GM19035 (cell line): ENCODE data around the gene NR2C2.
"Not testable (repeated sequence)": the region's sequence is repeated elsewhere in the genome, so short reads cannot be mapped to it uniquely, and the experiment has no call there.

Experiments used
- ATAC-seq: cut with Tn5 transposase; IDR thresholded peaks from one replicate; pipeline ENCODE4 v1.9.1; 2021; ENCODE audit not compliant: unreplicated experiment

Gene NR2C2

GRCh38 chr3:14957153-14957552, 9.8 kb downstream of the NR2C2 start:
- no peak for ATAC-seq

DNA sequence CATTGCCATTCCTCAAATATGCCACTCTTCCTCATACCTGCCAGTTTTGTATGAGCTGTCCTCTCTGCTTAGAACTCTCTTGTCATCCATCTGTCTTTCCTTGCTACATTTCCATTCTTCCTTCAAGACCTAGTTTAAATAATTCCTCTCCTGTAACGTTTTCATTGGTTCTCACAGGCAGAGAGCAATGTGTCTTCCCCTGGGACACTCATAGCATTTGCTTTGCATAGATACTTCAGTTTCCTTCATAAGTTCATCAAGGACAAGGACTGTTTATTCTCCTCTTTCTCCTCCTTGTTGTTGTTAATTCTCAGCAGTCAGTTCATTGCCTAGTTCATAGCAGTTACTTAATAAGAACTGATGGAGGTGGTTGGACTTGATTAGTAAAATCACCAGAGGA, 10.5 kb downstream of the NR2C2 start:
- ATAC-seq = no peak

DNA sequence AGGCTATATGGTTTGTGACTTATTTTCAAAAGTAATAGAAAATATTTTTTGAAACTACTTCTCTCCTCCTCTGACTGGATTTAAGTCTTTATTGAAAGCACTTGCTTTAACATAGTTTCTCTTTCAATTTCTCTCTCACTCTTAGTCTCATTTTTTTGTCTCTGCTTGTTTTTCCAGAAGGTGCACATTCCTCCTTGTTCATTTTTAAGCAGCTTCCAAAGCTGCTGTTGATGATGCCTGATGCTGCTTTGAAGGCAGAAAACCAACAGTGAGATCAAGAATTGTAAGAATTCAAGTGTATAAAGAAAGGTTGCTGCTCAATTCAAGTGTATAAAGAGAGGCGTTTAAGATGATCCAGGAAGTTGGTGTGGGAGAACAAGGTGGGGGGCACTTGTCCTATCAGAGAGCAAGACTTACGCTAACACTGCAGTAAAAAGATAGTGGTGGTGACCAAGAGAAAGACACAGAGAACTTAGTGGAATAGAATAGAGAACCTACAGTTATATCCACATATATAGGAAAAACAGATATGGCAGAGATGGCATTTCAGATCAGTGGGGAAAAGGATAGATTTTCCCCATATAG, 12.1 kb downstream of the NR2C2 start:
- no peak for ATAC-seq

- no peak for ATAC-seq
Measured at GRCh38 chr3:14962762-14963161, 15.4 kb downstream of the NR2C2 start.

- ATAC-seq = no peak
Measured at GRCh38 chr3:14967285-14967684, 19.9 kb downstream of the NR2C2 start.

DNA sequence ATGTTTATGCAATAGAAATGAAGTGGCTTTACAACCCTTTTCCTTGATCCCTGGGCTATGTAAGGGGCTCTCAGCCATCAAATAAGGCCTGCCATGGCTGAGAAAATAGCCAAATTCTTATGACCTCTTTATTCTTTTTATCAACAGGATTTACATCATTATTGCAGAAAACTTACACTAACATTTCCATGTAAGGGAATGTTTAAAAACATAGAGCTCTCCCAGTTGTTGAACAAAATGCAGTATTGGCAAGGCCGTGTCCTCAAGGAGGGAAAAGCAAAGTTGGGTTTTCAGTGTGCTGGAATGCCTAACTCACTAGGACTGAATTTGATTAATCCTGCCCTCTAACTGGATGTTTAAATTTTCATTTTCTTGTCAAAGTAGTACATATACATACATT, 22.3 kb downstream of the NR2C2 start:
- no peak for ATAC-seq

- no peak for ATAC-seq
Measured at GRCh38 chr3:14976317-14976716, 28.9 kb downstream of the NR2C2 start.

DNA sequence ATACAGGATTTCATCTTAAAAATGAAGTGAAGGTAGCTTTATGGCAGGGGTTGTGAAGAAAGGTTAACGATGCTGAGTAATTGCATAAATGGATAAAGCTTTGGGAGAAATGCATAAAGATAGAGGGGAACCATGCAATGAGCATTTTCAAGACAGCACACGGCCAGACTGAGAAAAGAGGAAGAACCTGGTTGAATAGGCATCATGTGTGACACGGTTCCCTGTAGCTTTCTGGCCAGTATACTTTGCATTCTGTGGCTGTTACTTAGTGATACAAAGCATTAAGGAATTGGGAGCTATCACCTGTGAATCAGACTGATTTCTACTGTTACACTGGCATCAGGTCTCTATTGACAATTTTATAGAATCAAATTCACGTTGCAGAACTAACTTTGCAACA, 33.3 kb downstream of the NR2C2 start:
- no peak for ATAC-seq

DNA sequence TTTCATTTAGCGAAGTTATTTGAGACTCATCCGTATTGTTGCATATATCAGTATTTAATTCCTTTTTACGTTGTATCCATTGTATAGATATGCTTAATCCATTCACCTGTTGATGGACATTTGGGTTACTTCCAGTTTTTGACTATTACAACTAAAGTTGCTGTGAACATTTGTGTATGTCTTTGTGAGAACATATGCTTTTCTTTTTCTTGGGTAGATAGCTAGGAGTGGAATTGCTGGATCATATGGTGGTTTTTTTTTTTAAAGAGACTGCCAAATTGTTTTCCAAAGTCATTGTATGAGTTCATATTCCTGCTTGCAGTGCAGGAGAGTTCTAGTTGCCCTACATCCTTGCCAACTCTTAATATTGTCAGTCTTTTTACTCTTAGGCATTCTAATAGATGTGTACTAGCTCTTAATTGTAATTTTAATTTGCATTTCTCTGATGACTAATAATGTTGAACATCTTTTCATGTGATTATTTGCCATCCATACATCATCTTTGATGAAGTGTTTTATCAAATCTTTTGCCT, 37.3 kb downstream of the NR2C2 start:
- no peak for ATAC-seq

GRCh38 chr3:14988988-14989394, 41.6 kb downstream of the NR2C2 start:
- ATAC-seq = peak; percentile 100

DNA sequence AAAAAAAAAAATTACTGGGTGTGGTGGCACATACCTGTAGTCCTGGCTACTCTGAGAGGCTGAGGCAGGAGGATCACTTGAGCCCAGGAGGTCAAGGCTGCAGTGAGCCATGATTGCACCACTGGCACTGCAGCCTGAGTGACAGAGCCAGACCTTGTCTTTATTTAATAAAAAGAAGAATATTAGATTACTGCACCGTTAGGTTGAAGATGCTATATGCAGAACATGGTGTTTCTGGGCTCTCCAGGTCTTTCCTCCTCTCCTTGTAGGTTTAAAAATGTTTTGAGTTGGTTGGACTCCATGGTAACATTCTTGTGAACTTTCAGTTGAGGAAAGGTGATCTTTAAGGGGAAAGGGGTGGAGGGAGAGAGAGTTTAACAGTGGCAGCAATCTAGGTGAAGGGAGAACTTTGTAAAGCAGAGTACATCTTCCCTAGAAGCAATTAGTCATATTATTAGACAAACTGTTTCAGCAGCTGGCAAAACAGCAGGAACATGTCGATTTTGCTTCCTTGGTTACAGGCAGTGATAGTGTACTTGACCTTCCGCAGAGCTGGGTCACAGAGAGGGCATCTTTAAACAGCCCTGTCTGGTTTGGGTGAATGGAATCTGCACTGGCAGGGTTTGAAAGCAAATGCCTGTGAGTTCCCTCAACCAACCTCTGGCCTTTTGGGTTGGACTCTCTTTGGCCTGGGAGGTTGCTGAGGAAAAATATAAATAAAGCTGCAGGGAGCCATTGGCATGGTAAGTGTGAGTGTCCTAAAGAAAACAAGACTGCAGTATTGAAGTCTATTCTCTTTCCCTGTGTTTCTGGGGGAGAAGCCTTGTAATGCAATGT, 42.8 kb downstream of the NR2C2 start:
- ATAC-seq = no peak

- no peak for ATAC-seq
Measured at GRCh38 chr3:14990780-14991148, 43.4 kb downstream of the NR2C2 start.

- no peak for ATAC-seq
Measured at GRCh38 chr3:14991151-14991742, 43.9 kb downstream of the NR2C2 start.

DNA sequence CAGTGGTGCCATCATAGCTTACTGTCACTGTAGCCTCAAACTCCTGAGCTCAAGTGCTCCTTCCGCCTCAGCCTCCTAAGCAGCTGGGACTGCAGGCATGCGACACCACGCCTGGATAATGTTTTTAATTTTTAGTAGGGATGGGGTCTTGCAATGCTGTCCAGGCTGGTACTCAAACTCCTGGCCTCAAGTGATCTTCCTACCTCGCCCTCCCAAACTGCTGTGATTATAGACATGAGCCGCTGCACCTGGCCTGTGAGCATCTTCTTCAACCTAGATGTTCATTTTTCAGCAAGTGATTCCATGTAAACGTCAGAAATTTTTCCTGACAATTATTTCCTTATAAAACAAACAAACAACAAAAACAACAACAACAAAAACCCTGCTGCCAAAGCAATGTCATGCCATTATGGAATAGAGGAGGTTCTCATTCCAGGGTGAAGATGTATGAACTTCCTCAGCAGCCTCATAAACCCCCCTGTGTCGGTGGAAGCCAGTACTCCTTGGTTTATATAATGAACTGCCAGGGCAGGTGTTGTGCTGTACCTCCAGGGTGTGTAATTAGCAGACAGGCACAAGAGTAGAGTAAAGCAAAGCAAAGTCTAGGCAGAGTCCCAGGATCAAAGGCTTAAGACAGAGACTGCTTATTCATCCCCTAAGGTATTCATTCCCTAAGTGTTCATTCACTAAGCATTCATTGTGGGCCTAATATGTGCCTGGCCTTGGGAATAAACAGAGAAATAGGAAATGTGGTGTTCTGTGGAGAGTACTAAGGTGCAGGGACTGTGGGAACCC, 44.6 kb downstream of the NR2C2 start:
- no peak for ATAC-seq

DNA sequence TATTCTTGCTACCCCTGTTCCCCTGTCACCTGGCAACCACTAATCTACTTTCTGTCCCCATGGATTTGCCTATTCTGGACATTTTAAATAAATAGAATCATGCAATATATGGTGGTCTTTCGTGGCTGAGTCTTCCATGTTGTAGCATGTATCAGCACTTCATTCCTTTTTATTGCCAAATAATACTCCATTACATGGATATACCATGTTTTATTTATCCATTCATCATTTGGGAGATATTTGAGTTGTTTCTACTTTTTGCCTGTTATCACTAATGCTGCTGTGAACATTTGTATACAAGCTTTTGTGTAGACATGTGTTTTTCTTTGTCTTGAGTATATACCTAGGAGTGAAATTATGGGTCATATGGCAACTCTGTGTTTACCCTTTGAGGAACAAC, 50.6 kb downstream of the NR2C2 start:
- ATAC-seq = no peak

DNA sequence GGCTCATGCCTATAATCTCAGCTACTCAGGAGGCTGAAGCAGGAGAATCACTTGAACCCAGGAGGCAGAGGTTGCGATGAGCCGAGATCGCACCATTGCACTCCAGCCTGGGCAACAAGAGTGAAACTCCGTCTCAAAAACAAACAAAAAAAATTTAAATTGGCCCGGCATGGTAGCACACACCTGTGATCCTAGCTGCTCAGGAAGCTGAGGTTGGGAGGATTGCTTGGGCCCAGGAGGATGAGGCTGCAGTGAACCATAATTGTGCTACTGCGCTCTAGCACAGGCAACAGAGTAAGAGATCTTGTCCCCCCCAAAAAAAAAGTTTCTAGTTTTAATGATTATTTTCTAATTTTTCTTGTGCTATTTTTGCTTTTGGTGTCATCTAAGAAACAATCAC, 51.8 kb downstream of the NR2C2 start:
- ATAC-seq = not testable (repeated sequence)

DNA sequence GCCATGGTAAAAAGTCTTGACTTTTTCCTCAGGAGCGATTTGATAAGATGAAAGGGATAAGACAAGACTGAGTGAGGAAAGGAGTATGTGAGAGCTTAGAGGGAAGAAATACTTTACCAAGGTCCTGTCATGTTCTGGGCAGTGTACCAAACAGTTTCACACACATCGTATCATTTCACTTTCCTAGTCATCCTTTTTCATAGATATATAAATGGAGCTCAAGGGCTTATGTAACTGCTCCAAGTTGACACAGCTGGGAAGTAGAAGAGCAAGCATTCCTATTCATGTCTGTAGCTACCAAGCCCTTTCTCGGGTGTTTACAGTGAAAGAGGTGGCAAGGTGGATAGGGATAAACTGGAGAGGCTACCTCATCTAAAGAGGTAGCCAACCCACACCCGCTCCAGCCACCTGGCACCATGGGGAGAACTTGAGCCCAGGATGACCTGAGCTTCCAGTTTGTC, 60.3 kb downstream of the NR2C2 start:
- ATAC-seq = no peak

DNA sequence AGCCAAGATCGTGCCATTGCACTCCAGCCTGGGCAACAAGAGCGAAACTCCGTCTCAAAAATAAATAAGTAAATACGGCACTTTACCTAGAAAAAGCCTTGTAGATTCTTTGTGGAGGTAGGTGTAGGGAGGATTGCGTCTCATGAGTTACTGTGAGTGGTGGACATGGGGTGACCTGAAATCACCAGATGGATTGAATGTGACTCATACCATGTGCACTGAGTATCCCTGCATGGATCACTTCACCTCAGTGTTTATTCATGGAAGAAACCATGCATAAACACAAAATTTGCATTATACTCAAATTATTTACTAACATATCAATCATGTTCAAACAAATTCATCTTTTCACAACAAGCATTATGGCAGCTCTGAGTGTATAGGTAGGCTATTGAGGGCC, 61.8 kb downstream of the NR2C2 start:
- ATAC-seq = no peak

GRCh38 chr3:15010664-15011063, 63.3 kb downstream of the NR2C2 start:
- no peak for ATAC-seq

- ATAC-seq = no peak
Measured at GRCh38 chr3:15011174-15011573, 63.8 kb downstream of the NR2C2 start.

- no peak for ATAC-seq
Measured at GRCh38 chr3:15014606-15015328, 67.4 kb downstream of the NR2C2 start.
